DOHH2 (cell line): ENCODE measurements around the gene DACH1.
"Not testable (repeated sequence)": the region's sequence is repeated elsewhere in the genome, so short reads cannot be mapped to it uniquely, and the experiment has no call there.

Source experiments
- CTCF ChIP-seq: fragments of 200-600 bp; sonication (generic); IDR thresholded peaks from one replicate; pipeline ENCODE4 v1.5.1; 2014; ENCODE audit warnings: antibody characterized with exemption, mild to moderate bottlenecking, low read depth, low read length; ENCODE audit not compliant: poor library complexity, severe bottlenecking
- EZH2phosphoT487 ChIP-seq: fragments of 200-600 bp; sonication (generic); IDR thresholded peaks from 2 replicates; pipeline ENCODE4 v1.6.1; 2017; ENCODE audit warnings: borderline replicate concordance, mild to moderate bottlenecking, antibody characterized with exemption, low read length, moderate library complexity, mixed read lengths

DNA sequence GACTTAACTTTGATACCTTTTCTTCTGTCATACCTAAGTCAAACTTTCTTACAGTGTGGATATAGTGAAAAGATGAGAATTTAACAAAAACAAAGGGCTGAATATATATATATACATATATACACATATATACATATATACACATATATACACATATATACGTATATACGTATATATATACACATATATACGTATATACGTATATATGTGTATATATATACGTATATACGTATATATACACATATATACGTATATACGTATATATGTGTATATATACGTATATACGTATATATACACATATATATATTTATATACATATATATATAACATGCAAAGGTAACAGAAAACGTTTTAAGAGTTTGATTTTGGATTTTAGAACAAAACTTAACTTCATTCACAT lies 88.0 kb downstream of the DACH1 start:
- not testable (repeated sequence) for TF ChIP-seq CTCF, EZH2phosphoT487
